SK-N-SH (cell line): ENCODE data around the gene ADPGK.

Experiments
- CTCF ChIP-seq: fragments of 200-600 bp; sonication (generic); IDR thresholded peaks from 2 replicates; pipeline ENCODE4 v1.6.1; 2017; ENCODE audit warnings: antibody characterized with exemption, mild to moderate bottlenecking, moderate library complexity
- EP300 ChIP-seq, 2 experiments: IDR thresholded peaks; 2 replicates each; pipeline versions ENCODE4 v1.4.0 to v1.6.1; 2012; ENCODE audit warnings: borderline replicate concordance in 1 of 2, low read depth in 1 of 2, low read length in 1 of 2
- FOSL2 ChIP-seq: IDR thresholded peaks from 2 replicates; pipeline ENCODE4 v1.4.0; 2012; ENCODE audit warnings: low read depth, mild to moderate bottlenecking, moderate library complexity, borderline replicate concordance
- GABPA ChIP-seq: IDR thresholded peaks from 2 replicates; pipeline ENCODE4 v1.4.0; 2012; ENCODE audit warnings: low read depth, mild to moderate bottlenecking
- JUND ChIP-seq: IDR thresholded peaks from 2 replicates; pipeline ENCODE4 v1.4.0; 2012
- TAF1 ChIP-seq: IDR thresholded peaks from 2 replicates; pipeline ENCODE4 v1.6.1; 2012; ENCODE audit warnings: low read depth, mild to moderate bottlenecking, low read length, moderate library complexity, borderline replicate concordance
- TCF12 ChIP-seq: IDR thresholded peaks from 2 replicates; pipeline ENCODE4 v1.4.0; 2012
- USF1 ChIP-seq: IDR thresholded peaks from 2 replicates; pipeline ENCODE4 v1.4.0; 2012; ENCODE audit warnings: low read depth, borderline replicate concordance
- YY1 ChIP-seq: IDR thresholded peaks from 2 replicates; pipeline ENCODE4 v1.4.0; 2012; ENCODE audit warnings: low read depth, mild to moderate bottlenecking

- TF ChIP-seq EP300 (IDR thresholded peaks at IDR 0.05; ENCODE audit: borderline replicate concordance in 1 of 2, low read depth in 1 of 2, low read length in 1 of 2), result no peak
- TF ChIP-seq CTCF, result no peak
- TF ChIP-seq YY1, result no peak
- TF ChIP-seq JUND, result no peak
- no peak for TF ChIP-seq FOSL2
- TF ChIP-seq GABPA, result no peak
- TF ChIP-seq USF1, result no peak
- no peak for TF ChIP-seq TAF1
- no peak for TF ChIP-seq TCF12
These were observed 54.7 kb downstream of the ADPGK start for GRCh38 chr15:72728821-72729220.
